ENCODE data around the gene ITIH3. TPM values are rescaled to one million over a fixed set of nuclear protein-coding genes. Genes with fewer than 3 reads are reported as not detected.

Gene ITIH3
- total and polyA plus RNA-seq, 2 of the 8 experiments (the other 6 are each of a cell fraction or from before 2014, with no cell fraction given) = not detected

- TF ChIP-seq CBX8 (IDR thresholded peaks at IDR 0.05; ENCODE audit: borderline replicate concordance, low read depth, low read length) = no peak
- no peak for TF ChIP-seq CBX5 (IDR thresholded peaks at IDR 0.05; ENCODE audit: low read depth, low read length)
- TF ChIP-seq SIX5 (IDR thresholded peaks at IDR 0.05; ENCODE audit: low read depth, low read length) = no peak
- no peak for TF ChIP-seq RXRA (IDR thresholded peaks at IDR 0.05; ENCODE audit: insufficient read depth, low read depth, low read length)
Observed at GRCh38 chr3:52857133-52857532, 62.5 kb downstream of the ITIH3 start (continued).
